Endothelial cell of umbilical vein (primary cell): Measurements from ENCODE around the gene IRF8.

Experiments used
- CTCF ChIP-seq, 2 donors: IDR thresholded peaks; 1 replicate in 1 of 2; 2 replicates in 1 of 2; pipeline ENCODE4 v1.5.1; 2011; ENCODE audit warnings: low read length in 2 of 2, mild to moderate bottlenecking in 2 of 2, moderate library complexity in 2 of 2, control low read depth in 1 of 2, inconsistent platforms in 1 of 2, low read depth in 1 of 2; ENCODE audit not compliant: insufficient read depth in 1 of 2; ENCODE audit errors: extremely low read depth in 1 of 2
- EZH2 ChIP-seq: IDR thresholded peaks from 2 replicates; pipeline ENCODE4 v1.6.1; 2012; ENCODE audit warnings: borderline replicate concordance, low read depth, mild to moderate bottlenecking, moderate library complexity, low read length, inconsistent platforms; ENCODE audit not compliant: severe bottlenecking
- FOS ChIP-seq: IDR thresholded peaks from 2 replicates; pipeline ENCODE4 v1.6.1; 2011; ENCODE audit warnings: mild to moderate bottlenecking, low read length, moderate library complexity, borderline replicate concordance; ENCODE audit not compliant: insufficient read depth
- GATA2 ChIP-seq: IDR thresholded peaks from 2 replicates; pipeline ENCODE4 v1.7.0; 2011; ENCODE audit warnings: low read depth, mild to moderate bottlenecking, moderate library complexity, mixed read lengths, low read length; ENCODE audit not compliant: insufficient read length, insufficient read depth
- MYC ChIP-seq: IDR thresholded peaks from one replicate; pipeline ENCODE4 v1.6.1; 2011; ENCODE audit warnings: mild to moderate bottlenecking, low read depth, low read length
- POLR2A ChIP-seq: IDR thresholded peaks from 2 replicates; pipeline ENCODE4 v1.6.1; 2012; ENCODE audit warnings: low read depth, mild to moderate bottlenecking, control low read depth, low read length
- POLR2AphosphoS5 ChIP-seq: IDR thresholded peaks from 2 replicates; pipeline ENCODE4 v1.6.1; 2012; ENCODE audit warnings: low read depth, mild to moderate bottlenecking, control low read depth, low read length, moderate library complexity; ENCODE audit not compliant: insufficient read depth

DNA sequence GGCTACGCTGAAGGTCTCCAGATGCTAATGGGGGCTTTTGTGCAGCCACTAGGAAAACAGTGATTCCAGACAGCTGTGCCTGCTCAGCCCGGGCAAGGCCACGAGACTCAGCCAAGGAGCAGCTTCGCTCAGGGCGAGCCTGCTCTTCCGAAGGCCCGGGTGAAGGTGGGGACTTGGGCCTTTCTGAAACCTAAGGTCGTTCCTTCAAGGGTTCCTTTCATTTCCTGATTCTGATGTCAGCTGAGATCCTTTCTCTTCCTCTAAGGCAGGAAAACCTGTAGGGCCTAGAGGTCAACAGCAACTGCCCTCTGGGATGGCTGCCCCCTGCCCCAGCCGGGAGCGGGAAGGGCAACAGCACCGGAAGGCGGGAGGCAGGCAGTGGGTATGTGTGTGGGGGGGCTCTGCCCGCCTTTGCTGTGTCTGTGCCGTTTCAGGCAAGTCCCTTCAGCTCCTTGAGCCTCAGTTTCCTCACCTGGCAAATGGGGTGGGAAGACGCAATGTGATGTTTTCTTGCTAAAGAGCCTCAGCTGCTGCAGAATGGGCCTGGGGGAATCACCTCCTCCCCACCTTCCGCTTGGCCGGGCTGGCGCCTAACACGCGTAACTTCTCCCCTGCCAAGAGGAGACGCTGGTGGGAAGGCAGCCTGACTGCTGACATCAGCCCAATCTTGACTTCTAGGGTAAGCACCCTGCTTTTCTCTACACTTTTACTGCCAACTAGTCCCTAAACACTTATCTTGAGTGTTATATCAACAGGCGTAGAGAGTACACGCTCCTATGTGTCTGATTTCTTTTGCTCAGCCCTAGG lies 32.8 kb downstream of the IRF8 start:
- TF ChIP-seq MYC (no peak), POLR2A (no peak), CTCF (IDR thresholded peaks at IDR 0.05; ENCODE audit: extremely low read depth in 1 of 2, insufficient read depth in 1 of 2, low read depth in 1 of 2, low read length in 2 of 2) (no peak), EZH2 (no peak), GATA2 (no peak), FOS (no peak), POLR2AphosphoS5 (no peak)
